ENCODE data around the gene ATP8A2.

Gene ATP8A2

DNA sequence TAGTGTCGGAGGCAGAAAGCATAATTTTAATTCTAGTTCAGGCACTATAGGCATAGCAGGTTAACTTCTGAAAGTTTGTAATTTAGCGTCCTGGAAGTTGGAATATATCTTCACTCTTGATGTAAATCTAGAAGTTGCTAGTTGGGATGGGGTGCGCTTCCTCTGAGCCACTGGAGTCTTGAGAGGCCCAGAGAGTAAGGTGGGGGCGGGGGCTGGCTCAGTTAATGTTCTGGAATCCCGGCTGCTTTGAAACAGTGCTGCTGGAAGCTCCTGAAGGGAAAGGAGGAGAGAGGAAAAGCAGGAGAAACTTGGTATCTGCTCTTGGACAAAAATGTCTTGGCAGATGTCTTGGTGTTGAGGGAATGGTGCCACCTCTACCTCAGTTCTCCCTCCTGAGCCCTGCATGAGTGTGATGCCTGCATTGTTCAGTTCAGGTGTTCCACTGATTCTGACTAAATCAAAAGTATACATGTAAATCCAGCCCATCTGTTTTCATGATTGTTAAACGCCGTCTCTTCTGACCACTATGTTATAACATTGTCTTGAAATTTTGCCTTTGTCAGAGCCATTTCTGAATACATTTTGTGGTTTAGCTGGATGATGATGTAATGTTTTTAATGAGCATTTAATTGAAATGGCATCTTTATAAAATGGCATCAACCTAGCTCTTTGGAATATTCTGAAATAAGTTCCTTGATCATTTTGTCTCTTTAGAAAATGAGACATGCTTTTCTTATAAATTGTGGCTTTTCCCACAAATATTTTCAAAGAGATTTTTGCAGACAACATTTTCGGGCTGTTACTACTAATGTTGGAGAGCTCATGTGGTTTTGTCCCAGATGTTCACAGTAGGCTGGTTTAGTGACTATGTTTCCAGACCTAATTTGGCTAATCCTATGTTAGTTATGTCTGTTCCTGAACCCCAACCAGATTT lies 477.3 kb downstream of the ATP8A2 start:
- Histone ChIP-seq H2BK5ac (ENCODE audit: low read depth, low read length, poor library complexity, severe bottlenecking) (no peak overlapping the region), H4K91ac (ENCODE audit: low read length) (no peak overlapping the region), H2BK12ac (ENCODE audit: low read length in 2 of 2) (peak overlapping the region in 1 of 2 experiments; percentile 37), H3K18ac (ENCODE audit: low read depth in 1 of 2, low read length in 2 of 2) (no peak overlapping the region), H3K14ac (ENCODE audit: low read length in 2 of 2) (no peak overlapping the region), H3K36me3 (ENCODE audit: control insufficient read depth in 1 of 2, insufficient read depth in 2 of 2, low read depth in 1 of 2, low read length in 2 of 2) (no peaks in the 10 kb centered on the region), H3K4me2 (ENCODE audit: low read length, poor library complexity, severe bottlenecking) (no peak overlapping the region), H3K27me3 (ENCODE audit: control insufficient read depth in 1 of 2, insufficient read depth in 1 of 2, low read length in 2 of 2) (peaks cover 0 to 15% of the 10 kb centered on the region in 2 experiments), H3K9ac (ENCODE audit: low read length) (no peak overlapping the region), H4K8ac (ENCODE audit: low read length) (no peak overlapping the region), H3K4me3 (ENCODE audit: insufficient read depth in 1 of 2, low read depth in 1 of 2, low read length in 2 of 2) (no peak overlapping the region), H2BK120ac (ENCODE audit: low read depth, low read length) (no peak overlapping the region), H3K9me3 (ENCODE audit: control insufficient read depth, low read length) (no peaks in the 10 kb centered on the region), H2BK15ac (ENCODE audit: low read depth, poor library complexity, severe bottlenecking) (no peak overlapping the region), H2AFZ (ENCODE audit: low read depth, low read length) (no peak overlapping the region), H3K4ac (ENCODE audit: low read depth in 1 of 2, low read length in 2 of 2) (no peak overlapping the region), H3K4me1 (ENCODE audit: control insufficient read depth, insufficient read depth, low read depth, low read length) (peaks cover 3% of the 10 kb centered on the region), H3K23ac (ENCODE audit: low read length in 2 of 2) (no peak overlapping the region), H3K79me1 (replicated peaks; ENCODE audit: low read length, poor library complexity, severe bottlenecking) (no peaks in the 10 kb centered on the region), H2AK5ac (ENCODE audit: low read length, severe bottlenecking) (no peak overlapping the region), H3K27ac (ENCODE audit: low read length, poor library complexity, severe bottlenecking) (no peak overlapping the region)
- DNase-seq, result no peak
- 74% methylated on average over 6 of the region's 8 CpGs for WGBS

DNA sequence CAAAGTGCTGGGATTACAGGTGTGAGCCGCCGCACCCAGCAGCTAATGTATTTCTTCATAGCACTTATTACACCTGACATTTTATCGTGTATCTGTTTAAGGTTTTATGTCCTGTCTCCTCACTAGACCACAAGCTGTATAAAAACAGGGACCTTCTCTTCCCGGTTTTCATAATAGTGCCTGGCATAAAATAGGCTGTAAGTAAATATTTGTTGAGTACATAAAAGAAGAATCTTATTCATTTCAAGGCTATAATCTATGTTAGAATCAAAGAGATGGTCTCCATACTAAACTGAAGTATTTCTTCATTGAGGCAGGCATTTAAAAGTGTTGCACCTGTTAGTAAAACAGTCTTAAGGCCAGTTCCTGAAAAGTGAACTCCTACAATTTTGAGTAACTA lies 486.1 kb downstream of the ATP8A2 start:
- Histone ChIP-seq H3K4me1 (ENCODE audit: control insufficient read depth, insufficient read depth, low read depth, low read length) (peaks cover 4% of the 10 kb centered on the region), H3K4ac (ENCODE audit: low read depth in 1 of 2, low read length in 2 of 2) (no peak overlapping the region), H4K8ac (ENCODE audit: low read length) (no peak overlapping the region), H3K9ac (ENCODE audit: low read length) (no peak overlapping the region), H2BK15ac (ENCODE audit: low read depth, poor library complexity, severe bottlenecking) (no peak overlapping the region), H3K4me2 (ENCODE audit: low read length, poor library complexity, severe bottlenecking) (no peak overlapping the region), H2BK120ac (ENCODE audit: low read depth, low read length) (no peak overlapping the region), H2AK5ac (ENCODE audit: low read length, severe bottlenecking) (no peak overlapping the region), H2AFZ (ENCODE audit: low read depth, low read length) (no peak overlapping the region), H3K27ac (ENCODE audit: low read length, poor library complexity, severe bottlenecking) (no peak overlapping the region), H2BK12ac (ENCODE audit: low read length in 2 of 2) (no peak overlapping the region), H4K91ac (ENCODE audit: low read length) (no peak overlapping the region), H3K9me3 (ENCODE audit: control insufficient read depth, low read length) (no peaks in the 10 kb centered on the region), H3K14ac (ENCODE audit: low read length in 2 of 2) (no peak overlapping the region), H3K4me3 (ENCODE audit: insufficient read depth in 1 of 2, low read depth in 1 of 2, low read length in 2 of 2) (no peak overlapping the region), H3K27me3 (ENCODE audit: control insufficient read depth in 1 of 2, insufficient read depth in 1 of 2, low read length in 2 of 2) (peaks cover 0 to 9% of the 10 kb centered on the region in 2 experiments), H3K36me3 (ENCODE audit: control insufficient read depth in 1 of 2, insufficient read depth in 2 of 2, low read depth in 1 of 2, low read length in 2 of 2) (no peaks in the 10 kb centered on the region), H3K79me1 (replicated peaks; ENCODE audit: low read length, poor library complexity, severe bottlenecking) (no peaks in the 10 kb centered on the region), H2BK5ac (ENCODE audit: low read depth, low read length, poor library complexity, severe bottlenecking) (no peak overlapping the region), H3K23ac (ENCODE audit: low read length in 2 of 2) (no peak overlapping the region), H3K18ac (ENCODE audit: low read depth in 1 of 2, low read length in 2 of 2) (no peak overlapping the region)
- 100% methylated on average over 3 of the region's 4 CpGs for WGBS
- DNase-seq, result no peak

DNA sequence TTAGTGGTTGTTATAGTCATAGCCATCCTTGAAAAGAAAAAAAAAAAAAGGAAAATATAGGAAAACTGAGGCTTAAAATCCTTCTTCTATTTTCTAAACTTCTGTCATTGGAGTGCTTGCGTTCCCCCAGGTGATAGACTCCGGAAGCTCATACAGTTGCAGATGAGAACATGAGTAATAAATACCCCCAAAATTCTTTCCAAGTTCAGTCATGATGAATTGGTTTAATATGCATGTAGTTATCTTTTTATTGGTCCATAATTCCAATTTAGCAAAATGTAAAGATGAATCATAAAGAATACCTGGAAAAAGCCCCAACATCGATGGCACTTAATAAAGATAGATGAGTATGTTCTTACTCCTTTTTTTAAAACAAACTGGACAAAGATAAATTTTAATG lies 487.8 kb downstream of the ATP8A2 start:
- WGBS, result no CpG with 5 or more reads among the region's 3 CpGs
- Histone ChIP-seq H3K14ac (ENCODE audit: low read length in 2 of 2) (no peak overlapping the region), H2BK5ac (ENCODE audit: low read depth, low read length, poor library complexity, severe bottlenecking) (no peak overlapping the region)

DNA sequence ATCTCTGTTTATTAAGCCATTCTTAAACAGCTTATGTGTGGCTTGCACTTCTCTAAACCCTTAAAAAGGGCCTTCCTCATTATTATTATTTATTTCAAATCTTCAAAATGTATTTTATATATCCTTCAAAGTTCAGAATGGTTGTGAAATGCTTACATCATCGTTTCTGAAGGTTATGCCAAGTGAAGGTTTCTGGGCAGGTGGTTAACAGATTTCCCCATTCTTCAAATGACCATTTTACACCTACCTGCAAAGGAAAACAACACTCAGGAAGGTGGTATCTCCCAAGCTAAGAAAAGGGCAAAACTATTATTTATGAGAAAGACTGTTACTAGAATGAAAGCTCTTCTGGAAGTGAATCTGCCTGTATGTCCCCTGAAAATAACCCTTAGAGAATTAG lies 488.5 kb downstream of the ATP8A2 start:
- Histone ChIP-seq H3K4me3 (ENCODE audit: insufficient read depth in 1 of 2, low read depth in 1 of 2, low read length in 2 of 2) (no peak overlapping the region), H3K9me3 (ENCODE audit: control insufficient read depth, low read length) (no peaks in the 10 kb centered on the region), H2BK120ac (ENCODE audit: low read depth, low read length) (no peak overlapping the region), H3K9ac (ENCODE audit: low read length) (no peak overlapping the region), H3K79me1 (replicated peaks; ENCODE audit: low read length, poor library complexity, severe bottlenecking) (no peaks in the 10 kb centered on the region), H4K91ac (ENCODE audit: low read length) (no peak overlapping the region), H4K8ac (ENCODE audit: low read length) (no peak overlapping the region), H3K4me1 (ENCODE audit: control insufficient read depth, insufficient read depth, low read depth, low read length) (peaks cover 4% of the 10 kb centered on the region), H3K4ac (ENCODE audit: low read depth in 1 of 2, low read length in 2 of 2) (no peak overlapping the region), H3K27ac (ENCODE audit: low read length, poor library complexity, severe bottlenecking) (peak overlapping the region; percentile 68), H3K18ac (ENCODE audit: low read depth in 1 of 2, low read length in 2 of 2) (no peak overlapping the region), H2AFZ (ENCODE audit: low read depth, low read length) (no peak overlapping the region), H2BK5ac (ENCODE audit: low read depth, low read length, poor library complexity, severe bottlenecking) (no peak overlapping the region), H3K4me2 (ENCODE audit: low read length, poor library complexity, severe bottlenecking) (no peak overlapping the region), H2BK15ac (ENCODE audit: low read depth, poor library complexity, severe bottlenecking) (no peak overlapping the region), H3K14ac (ENCODE audit: low read length in 2 of 2) (no peak overlapping the region), H2AK5ac (ENCODE audit: low read length, severe bottlenecking) (no peak overlapping the region), H3K23ac (ENCODE audit: low read length in 2 of 2) (no peak overlapping the region), H3K36me3 (ENCODE audit: control insufficient read depth in 1 of 2, insufficient read depth in 2 of 2, low read depth in 1 of 2, low read length in 2 of 2) (no peaks in the 10 kb centered on the region), H2BK12ac (ENCODE audit: low read length in 2 of 2) (no peak overlapping the region), H3K27me3 (ENCODE audit: control insufficient read depth in 1 of 2, insufficient read depth in 1 of 2, low read length in 2 of 2) (peaks cover 0 to 21% of the 10 kb centered on the region in 2 experiments)
- no CpG with 5 or more reads among the region's 1 CpG for WGBS
- no peak for DNase-seq

More for the DNA sequence above, 487.8 kb downstream of the ATP8A2 start:
- H3K4me2 ChIP-seq (ENCODE audit: low read length, poor library complexity, severe bottlenecking), result no peak overlapping the region
- H3K4me3 ChIP-seq (ENCODE audit: insufficient read depth in 1 of 2, low read depth in 1 of 2, low read length in 2 of 2), result no peak overlapping the region
- H3K4ac ChIP-seq (ENCODE audit: low read depth in 1 of 2, low read length in 2 of 2), result no peak overlapping the region
- no peak overlapping the region for H2AK5ac ChIP-seq (ENCODE audit: low read length, severe bottlenecking)
- H3K18ac ChIP-seq (ENCODE audit: low read depth in 1 of 2, low read length in 2 of 2), result no peak overlapping the region
- no peaks in the 10 kb centered on the region for H3K36me3 ChIP-seq (ENCODE audit: control insufficient read depth in 1 of 2, insufficient read depth in 2 of 2, low read depth in 1 of 2, low read length in 2 of 2)
- no peak overlapping the region for H3K9ac ChIP-seq (ENCODE audit: low read length)
- no peaks in the 10 kb centered on the region for H3K9me3 ChIP-seq (ENCODE audit: control insufficient read depth, low read length)
- H4K91ac ChIP-seq (ENCODE audit: low read length), result no peak overlapping the region
- H3K27me3 ChIP-seq (ENCODE audit: control insufficient read depth in 1 of 2, insufficient read depth in 1 of 2, low read length in 2 of 2), result peaks cover 0 to 14% of the 10 kb centered on the region in 2 experiments
- H3K79me1 ChIP-seq (replicated peaks; ENCODE audit: low read length, poor library complexity, severe bottlenecking), result no peaks in the 10 kb centered on the region
- H3K23ac ChIP-seq (ENCODE audit: low read length in 2 of 2), result no peak overlapping the region
- H2BK120ac ChIP-seq (ENCODE audit: low read depth, low read length), result no peak overlapping the region
- no peak overlapping the region for H2BK12ac ChIP-seq (ENCODE audit: low read length in 2 of 2)
- H3K4me1 ChIP-seq (ENCODE audit: control insufficient read depth, insufficient read depth, low read depth, low read length), result peaks cover 4% of the 10 kb centered on the region
- DNase-seq, result no peak
- no peak overlapping the region for H3K27ac ChIP-seq (ENCODE audit: low read length, poor library complexity, severe bottlenecking)
- H4K8ac ChIP-seq (ENCODE audit: low read length), result no peak overlapping the region
- no peak overlapping the region for H2AFZ ChIP-seq (ENCODE audit: low read depth, low read length)
- no peak overlapping the region for H2BK15ac ChIP-seq (ENCODE audit: low read depth, poor library complexity, severe bottlenecking)
